OCI-LY1 (cell line): ENCODE measurements around the gene IMMP2L.

ENCODE experiments used
- CTCF ChIP-seq: fragments of 200-600 bp; sonication (generic), shearing (Covaris generic); IDR thresholded peaks from 2 replicates; pipeline ENCODE4 v1.5.1; 2017; ENCODE audit warnings: mild to moderate bottlenecking, antibody characterized with exemption, low read length, moderate library complexity, mixed read lengths
- EZH2 ChIP-seq: fragments of 200-600 bp; sonication (generic), shearing (Covaris generic); IDR thresholded peaks from 2 replicates; pipeline ENCODE4 v1.8.0; 2017; ENCODE audit warnings: borderline replicate concordance, mixed run types, mild to moderate bottlenecking, antibody characterized with exemption, low read length, moderate library complexity, mixed read lengths

DNA sequence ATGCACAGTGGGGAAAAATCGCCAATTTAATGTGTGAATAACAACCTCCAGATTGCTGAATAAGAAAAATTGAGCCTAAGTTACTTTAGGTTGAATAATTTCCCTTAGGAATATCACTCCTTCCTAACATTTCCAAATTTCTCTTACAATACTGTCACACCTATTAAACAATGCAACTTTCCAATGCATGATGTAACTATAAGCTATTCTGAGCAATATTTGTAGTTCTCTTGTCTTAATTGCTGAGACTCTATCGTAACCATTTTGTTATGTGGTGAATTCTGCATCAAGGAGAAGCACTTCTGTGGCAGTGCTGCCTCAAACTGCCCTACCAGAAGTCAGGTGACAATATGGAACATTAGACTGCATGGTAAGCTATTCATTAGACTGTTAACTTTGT lies 858.1 kb downstream of the IMMP2L start:
- TF ChIP-seq CTCF (no peak), EZH2 (no peak)
